Kidney (tissue), 14 donors: ENCODE data around the gene ERGIC3. TPM values are rescaled to one million over a fixed set of nuclear protein-coding genes. Genes with fewer than 3 reads are reported as not detected.

ENCODE experiments used
- DNase-seq, 5 donors: peaks; one replicate each; pipeline ENCODE4 v3.0.0-alpha.2; 2013 to 2020
- FAIRE-seq: peaks from 2 replicates; lab custom pipeline; 2012; peaks lifted over from hg19 to GRCh38; lab: Jason Lieb, UNC
- H3K27ac ChIP-seq, 2 donors: one replicate each; pipeline ENCODE4 v1.7.0; 2013; ENCODE audit warnings: low read depth in 2 of 2, low read length in 2 of 2, inconsistent platforms in 1 of 2
- H3K27me3 ChIP-seq: one replicate; pipeline ENCODE4 v1.7.1; 2013; ENCODE audit warnings: low read length, inconsistent platforms; ENCODE audit not compliant: control insufficient read depth, insufficient read depth
- H3K36me3 ChIP-seq, 3 donors: one replicate each; pipeline versions ENCODE4 v1.7.0 to v1.7.1; 2013; ENCODE audit warnings: low read length in 3 of 3, control low read depth in 1 of 3, inconsistent platforms in 1 of 3; ENCODE audit not compliant: insufficient read depth in 3 of 3, control insufficient read depth in 2 of 3
- H3K4me1 ChIP-seq, 3 donors: one replicate each; pipeline versions ENCODE4 v1.7.0 to v1.7.1; 2013; ENCODE audit warnings: low read length in 3 of 3, inconsistent platforms in 1 of 3, low read depth in 1 of 3; ENCODE audit not compliant: control insufficient read depth in 2 of 3, insufficient read depth in 2 of 3
- H3K4me3 ChIP-seq, 3 donors: one replicate each; pipeline versions ENCODE4 v1.7.0 to v1.8.1; 2013; ENCODE audit warnings: low read length in 3 of 3, control low read depth in 1 of 3, inconsistent platforms in 1 of 3
- H3K9ac ChIP-seq, 3 donors: one replicate each; pipeline versions ENCODE4 v1.7.0 to v1.7.1; 2013; ENCODE audit warnings: low read length in 3 of 3, control low read depth in 1 of 3, inconsistent platforms in 1 of 3
- H3K9me3 ChIP-seq, 3 donors: one replicate each; pipeline versions ENCODE4 v1.7.0 to v1.7.1; 2013; ENCODE audit warnings: low read length in 3 of 3, control low read depth in 1 of 3, inconsistent platforms in 1 of 3; ENCODE audit not compliant: control insufficient read depth in 2 of 3, insufficient read depth in 1 of 3
- CTCF ChIP-seq: IDR thresholded peaks from 3 replicates; pipeline ENCODE4 v1.5.1; 2012; ENCODE audit warnings: mild to moderate bottlenecking, moderate library complexity, borderline replicate concordance; ENCODE audit not compliant: insufficient read depth; ENCODE audit errors: extremely low read depth
- intact Hi-C: fragments of 100-400 bp; cut with DNase I; formaldehyde crosslinking; loops from one replicate; pipeline ENCODE4 v1.11.1; 2022
- polyA plus RNA-seq: library from polyadenylated mRNA; stranded (reverse); fragments of 350-450 nt; fragmentation: Illumina TruSeq; extraction: RNeasy Lipid Tissue Mini Kit (QIAGEN cat#74804); gene quantifications from one replicate; pipeline ENCODE4 v1.2.3, GENCODE V29; 2014; ENCODE audit warnings: low read depth, low replicate concordance; ENCODE audit not compliant: insufficient read depth
- total RNA-seq: library from RNA; stranded (reverse); fragmentation: NEBNext Ultra II Directional; extraction: Animal tissue kit (Norgen Biotek cat#: 25700); gene quantifications from one replicate; pipeline ENCODE4 v1.2.1, GENCODE V29; 2021
- donor health status: control.
- donor health status: control.
- donor health status: control.
- donor health status: control.
- donor health status: control.
- donor health status: DM: yes; HTN: yes; CAD: no.
- donor health status: Normal renal cell carcinoma (clear cell type).

Gene ERGIC3
- total and polyA plus RNA-seq, 2 donors from 2014 or later = 230 to 371 TPM

- Histone ChIP-seq H3K9ac (no peak overlapping the region), H3K27me3 (no peaks in the 10 kb centered on the region), H3K4me1 (no peaks in the 10 kb centered on the region), H3K9me3 (no peaks in the 10 kb centered on the region), H3K36me3 (no peaks in the 10 kb centered on the region), H3K27ac (no peak overlapping the region), H3K4me3 (no peak overlapping the region)
- intact Hi-C loops = no loop called here
- DNase-seq = peak in 1 of 5 donors; percentile 51
- no peak for FAIRE-seq
- no peak for TF ChIP-seq CTCF
These were observed 40.3 kb downstream of the ERGIC3 start for GRCh38 chr20:35582131-35582530.

DNA sequence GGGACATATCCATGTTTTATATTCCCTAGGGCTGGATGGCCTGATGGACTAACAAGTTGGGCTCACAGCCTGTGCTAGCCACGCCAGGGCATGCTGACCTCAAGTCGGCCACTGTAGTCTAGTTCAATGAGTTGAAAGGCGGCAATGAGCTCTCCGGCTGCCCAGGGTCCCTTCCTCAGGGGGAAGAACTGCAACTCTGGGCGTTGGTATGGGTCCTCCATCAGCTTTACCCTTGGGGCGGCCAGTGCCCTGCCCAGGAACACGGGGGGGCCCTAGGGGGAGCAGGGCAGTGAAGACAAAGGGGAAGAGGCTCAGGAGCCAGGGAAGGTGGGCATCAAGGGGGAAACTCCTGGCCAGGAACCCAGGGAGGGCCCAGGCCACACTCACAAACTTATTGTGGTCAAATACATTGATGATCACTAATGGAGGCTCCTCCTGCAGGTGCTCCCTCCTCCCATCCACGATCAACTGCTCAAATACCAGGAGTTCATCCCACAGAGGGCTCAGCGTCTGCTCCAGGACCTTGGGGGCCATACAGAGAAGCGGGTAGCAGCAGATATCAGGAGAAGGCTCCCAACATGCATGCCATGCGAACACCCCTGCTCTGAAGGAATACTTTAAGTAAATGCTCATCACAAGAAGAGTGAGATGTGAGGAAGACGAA is 41.0 kb downstream of the ERGIC3 start:
- H3K4me3 ChIP-seq = no peak overlapping the region
- H3K9me3 ChIP-seq = no peaks in the 10 kb centered on the region
- H3K9ac ChIP-seq = no peak overlapping the region
- no peak for TF ChIP-seq CTCF
- FAIRE-seq (no peak), DNase-seq (peak in 1 of 5 donors; percentile 51)
- H3K27ac ChIP-seq = no peak overlapping the region
- intact Hi-C loops = no loop called here
- no peaks in the 10 kb centered on the region for H3K36me3 ChIP-seq
- no peaks in the 10 kb centered on the region for H3K4me1 ChIP-seq
- no peaks in the 10 kb centered on the region for H3K27me3 ChIP-seq

DNA sequence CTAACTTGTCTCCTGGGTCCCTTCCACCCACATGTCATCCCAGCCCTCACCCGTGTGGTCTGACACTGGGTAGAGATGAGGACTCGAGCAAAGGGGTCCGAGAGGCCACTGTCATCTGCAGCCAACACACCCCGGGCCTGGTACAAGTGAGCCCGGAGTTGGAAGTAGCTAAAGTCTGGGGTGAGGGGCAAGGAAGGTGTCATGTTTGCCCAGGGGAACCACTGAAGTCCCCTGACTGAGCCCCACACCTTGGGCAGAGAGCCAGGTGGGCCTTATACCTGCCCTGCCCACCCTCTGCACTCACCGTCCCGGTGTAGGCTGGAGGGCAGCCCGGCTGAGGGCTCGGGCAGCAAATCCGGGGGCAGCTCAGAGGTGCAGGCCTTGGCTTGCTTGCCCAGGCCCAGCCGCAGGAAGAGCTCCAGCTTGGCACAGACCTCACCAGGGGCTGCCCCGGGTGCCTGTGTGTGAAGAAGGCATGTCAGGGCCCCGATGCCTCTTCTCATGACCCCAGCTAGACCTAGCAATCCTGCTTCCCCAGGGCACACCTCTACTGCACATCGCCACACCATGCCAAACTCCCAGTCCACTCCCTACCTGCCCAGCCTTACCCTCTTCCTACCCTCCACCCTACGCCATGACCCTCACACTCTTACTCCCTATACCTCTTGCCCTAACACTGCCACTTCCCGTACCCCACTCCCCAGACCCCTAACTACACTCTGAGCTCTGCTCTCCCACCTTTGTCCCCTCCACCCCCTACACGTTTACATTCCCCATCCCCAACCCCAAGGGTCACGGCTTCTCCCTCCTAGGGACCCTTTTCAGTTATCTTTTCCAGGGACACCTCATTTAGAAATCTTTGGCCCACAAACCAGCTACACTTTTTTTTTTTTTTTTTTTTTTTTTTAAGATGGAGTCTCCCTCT is 42.0 kb downstream of the ERGIC3 start:
- no peaks in the 10 kb centered on the region for H3K27me3 ChIP-seq
- no peak for TF ChIP-seq CTCF
- no peak for FAIRE-seq
- intact Hi-C loops = no loop called here
- H3K9me3 ChIP-seq = no peaks in the 10 kb centered on the region
- H3K36me3 ChIP-seq = no peaks in the 10 kb centered on the region
- H3K4me1 ChIP-seq = no peaks in the 10 kb centered on the region
- no peak overlapping the region for H3K4me3 ChIP-seq
- H3K9ac ChIP-seq = no peak overlapping the region
- no peak overlapping the region for H3K27ac ChIP-seq
- peak in 1 of 5 donors; percentile 48 for DNase-seq
